ENCODE data around the gene CCDC148.

- TF ChIP-seq CTCF (IDR thresholded peaks at IDR 0.05; ENCODE audit: low read length) (no peak), EZH2 (IDR thresholded peaks at IDR 0.05; ENCODE audit: borderline replicate concordance, low read length) (no peak)
Measured at GRCh38 chr2:158242280-158242679, 214.3 kb downstream of the CCDC148 start.
